ENCODE measurements around the gene TBX15.

- no peak for TF ChIP-seq ZFP30 (CRISPR knock-in tag; IDR thresholded peaks at IDR 0.05)
- no peak for TF ChIP-seq ESRRG (CRISPR knock-in tag; IDR thresholded peaks at IDR 0.05)
- no peak for TF ChIP-seq GLIS3 (CRISPR knock-in tag; IDR thresholded peaks at IDR 0.05)
Measured at GRCh38 chr1:118963138-118963455, 25.0 kb downstream of the TBX15 start.
